Activated CD8-positive, alpha-beta T cell treated with anti-CD3 and anti-CD28 coated beads for 36 hours (primary cell): ENCODE results near the gene SCARF2. TPM values are rescaled to one million over a fixed set of nuclear protein-coding genes. Genes with fewer than 3 reads are reported as not detected.
A peak's percentile ranks its signal among the peaks of the same experiment; 100 is the strongest.

Experiments used
- ATAC-seq: fragments of 200-7000 bp; cut with Tn5 transposase; one replicate; pipeline ENCODE4 v1.10.0; 2021; ENCODE audit warnings: mild to moderate bottlenecking, moderate library complexity
- CTCF ChIA-PET: fragments of 350-600 bp; sonication (Branson Sonifier 250); formaldehyde crosslinking; loops from one replicate; lab custom pipeline; 2021; ENCODE audit warnings: antibody characterized with exemption; lab: Charles Lee
- POLR2A ChIA-PET: fragments of 350-600 bp; sonication (Branson Sonifier 250); formaldehyde crosslinking; loops from one replicate; lab custom pipeline; 2021; ENCODE audit warnings: antibody characterized with exemption; lab: Charles Lee
- DNase-seq: peaks from one replicate; pipeline ENCODE4 v3.0.0-alpha.2; 2020
- H3K27ac Mint-ChIP-seq: one replicate; pipeline ENCODE4 v1.8.0; 2021; ENCODE audit warnings: mild to moderate bottlenecking, mixed read lengths
- H3K27me3 Mint-ChIP-seq: one replicate; pipeline ENCODE4 v1.8.0; 2021; ENCODE audit warnings: mixed read lengths
- H3K36me3 Mint-ChIP-seq: one replicate; pipeline ENCODE4 v1.8.0; 2021; ENCODE audit warnings: low read depth, mixed read lengths
- H3K4me1 Mint-ChIP-seq: one replicate; pipeline ENCODE4 v1.8.0; 2021; ENCODE audit warnings: low read depth, mixed read lengths
- H3K4me3 Mint-ChIP-seq: one replicate; pipeline ENCODE4 v1.8.0; 2021; ENCODE audit warnings: mild to moderate bottlenecking, moderate library complexity, mixed read lengths
- H3K9me3 Mint-ChIP-seq: one replicate; pipeline ENCODE4 v1.8.0; 2021; ENCODE audit warnings: mixed read lengths
- CTCF ChIP-seq: fragments of 200-600 bp; IDR thresholded peaks from one replicate; pipeline ENCODE4 v1.8.0; 2022; ENCODE audit warnings: antibody characterized with exemption, mild to moderate bottlenecking
- intact Hi-C: fragments of 100-400 bp; cut with micrococcal nuclease; formaldehyde crosslinking; loops from one replicate; pipeline ENCODE4 v1.10.0; 2022
- total RNA-seq, 2 experiments: library from RNA; stranded (reverse); gene quantifications; one replicate each; pipeline ENCODE4 v1.2.3, GENCODE V29; 2021

SCARF2 gene
- total RNA-seq, 2 experiments from 2014 or later, result 0.20 to 0.27 TPM

- H3K27ac Mint-ChIP-seq, result no peak overlapping the region
- no peaks in the 10 kb centered on the region for H3K36me3 Mint-ChIP-seq
- peaks cover 12% of the 10 kb centered on the region for H3K4me1 Mint-ChIP-seq
- H3K4me3 Mint-ChIP-seq, result no peak overlapping the region
- DNase-seq, result no peak
- intact Hi-C loops, result no loop called here
- no peak for TF ChIP-seq CTCF
- CTCF ChIA-PET, result no interaction called here
- no peaks in the 10 kb centered on the region for H3K9me3 Mint-ChIP-seq
- no peak for ATAC-seq
- peaks cover 32% of the 10 kb centered on the region for H3K27me3 Mint-ChIP-seq
- POLR2A ChIA-PET, result interaction anchor here (0.6 kb wide), 1 partner anchor 315 kb away, joined by 3 read pairs; no protein-coding TSS in a partner anchor
These were observed 11.9 kb downstream of the SCARF2 start for GRCh38 chr22:20425566-20426258.

GRCh38 chr22:20424932-20425565, 12.6 kb downstream of the SCARF2 start:
- ChIA-PET POLR2A (interaction anchor here (0.6 kb wide), 1 partner anchor 314 kb away, joined by 3 read pairs; no protein-coding TSS in a partner anchor), CTCF (no interaction called here)
- peak; percentile 19 for ATAC-seq
- Mint-ChIP-seq H3K27me3 (peaks cover 25% of the 10 kb centered on the region), H3K36me3 (no peaks in the 10 kb centered on the region), H3K27ac (no peak overlapping the region), H3K4me1 (peaks cover 7% of the 10 kb centered on the region), H3K4me3 (peak overlapping the region; percentile 19), H3K9me3 (no peaks in the 10 kb centered on the region)
- DNase-seq, result no peak
- intact Hi-C loops, result loop anchor here (5.0 kb wide), 1 partner anchor 32 kb away; no protein-coding TSS in a partner anchor
- TF ChIP-seq CTCF, result no peak

GRCh38 chr22:20424568-20424931, 13.1 kb downstream of the SCARF2 start:
- Mint-ChIP-seq H3K27ac (no peak overlapping the region), H3K4me3 (no peak overlapping the region), H3K36me3 (no peaks in the 10 kb centered on the region), H3K4me1 (peaks cover 4% of the 10 kb centered on the region), H3K9me3 (no peaks in the 10 kb centered on the region), H3K27me3 (peaks cover 22% of the 10 kb centered on the region)
- ChIA-PET POLR2A (interaction anchor here (1.1 kb wide), 1 partner anchor 11 kb away, joined by 3 read pairs; no protein-coding TSS in a partner anchor), CTCF (no interaction called here)
- TF ChIP-seq CTCF, result no peak
- no peak for DNase-seq
- intact Hi-C loops, result loop anchor here (5.0 kb wide), 1 partner anchor 33 kb away; no protein-coding TSS in a partner anchor
- ATAC-seq, result no peak

GRCh38 chr22:20423906-20424551, 13.6 kb downstream of the SCARF2 start:
- Mint-ChIP-seq H3K4me1 (peaks cover 3% of the 10 kb centered on the region), H3K9me3 (no peaks in the 10 kb centered on the region), H3K27ac (no peak overlapping the region), H3K27me3 (peaks cover 22% of the 10 kb centered on the region), H3K36me3 (no peaks in the 10 kb centered on the region), H3K4me3 (no peak overlapping the region)
- POLR2A ChIA-PET, result interaction anchor here (0.5 to 1.1 kb wide), 3 partner anchors 11 to 131 kb away, joined by 3 read pairs; no protein-coding TSS in a partner anchor
- ATAC-seq (no peak), DNase-seq (no peak)
- CTCF ChIA-PET, result interaction anchor here (1.5 kb wide), 1 partner anchor 32 kb away, joined by 5 read pairs; no protein-coding TSS in a partner anchor
- intact Hi-C loops, result loop anchor here (5.0 kb wide), 1 partner anchor 33 kb away; no protein-coding TSS in a partner anchor
- TF ChIP-seq CTCF, result no peak
